ENCODE measurements around the gene DDX51. TPM values are rescaled to one million over a fixed set of nuclear protein-coding genes. Genes with fewer than 3 reads are reported as not detected.
"Not testable (repeated sequence)": the region's sequence is repeated elsewhere in the genome, so short reads cannot be mapped to it uniquely, and the experiment has no call there.

The DDX51 gene
- total RNA-seq, 1 experiment from 2014 or later: 16.2 TPM

DNA sequence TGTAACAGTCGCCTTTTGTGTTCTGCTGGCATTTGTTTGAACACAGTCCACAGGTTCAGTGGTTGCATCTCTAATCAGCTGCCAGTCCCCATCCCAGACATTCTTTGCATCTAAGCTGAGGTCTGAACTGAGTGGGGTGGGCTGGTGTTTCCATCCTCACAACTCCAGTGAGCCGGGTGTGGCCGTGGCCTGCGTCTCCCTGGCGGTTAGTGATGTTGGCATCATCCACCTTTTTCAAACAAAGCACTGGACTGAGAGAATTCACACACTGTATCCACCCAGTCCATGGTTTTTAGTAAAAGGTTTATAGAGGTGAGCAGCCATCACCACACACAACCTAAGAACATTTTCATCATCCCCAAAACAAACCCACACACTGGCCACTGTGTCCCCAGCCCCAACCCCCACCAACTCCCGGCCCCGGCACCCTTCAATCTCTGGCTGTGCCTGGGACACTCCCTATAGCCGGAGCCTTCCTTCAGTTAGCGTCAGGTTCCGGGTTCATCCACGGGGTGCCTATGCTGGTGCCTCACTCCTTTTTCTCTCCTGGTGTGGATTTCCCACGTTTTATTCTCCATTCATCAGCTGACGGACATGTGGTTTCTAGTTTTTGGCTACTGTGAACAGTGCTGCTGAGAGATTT lies 6.5 kb downstream of the DDX51 start:
- TF ChIP-seq EZH2 (IDR thresholded peaks at IDR 0.05; ENCODE audit: low read depth): no peak
- TF ChIP-seq, protein P1, sequence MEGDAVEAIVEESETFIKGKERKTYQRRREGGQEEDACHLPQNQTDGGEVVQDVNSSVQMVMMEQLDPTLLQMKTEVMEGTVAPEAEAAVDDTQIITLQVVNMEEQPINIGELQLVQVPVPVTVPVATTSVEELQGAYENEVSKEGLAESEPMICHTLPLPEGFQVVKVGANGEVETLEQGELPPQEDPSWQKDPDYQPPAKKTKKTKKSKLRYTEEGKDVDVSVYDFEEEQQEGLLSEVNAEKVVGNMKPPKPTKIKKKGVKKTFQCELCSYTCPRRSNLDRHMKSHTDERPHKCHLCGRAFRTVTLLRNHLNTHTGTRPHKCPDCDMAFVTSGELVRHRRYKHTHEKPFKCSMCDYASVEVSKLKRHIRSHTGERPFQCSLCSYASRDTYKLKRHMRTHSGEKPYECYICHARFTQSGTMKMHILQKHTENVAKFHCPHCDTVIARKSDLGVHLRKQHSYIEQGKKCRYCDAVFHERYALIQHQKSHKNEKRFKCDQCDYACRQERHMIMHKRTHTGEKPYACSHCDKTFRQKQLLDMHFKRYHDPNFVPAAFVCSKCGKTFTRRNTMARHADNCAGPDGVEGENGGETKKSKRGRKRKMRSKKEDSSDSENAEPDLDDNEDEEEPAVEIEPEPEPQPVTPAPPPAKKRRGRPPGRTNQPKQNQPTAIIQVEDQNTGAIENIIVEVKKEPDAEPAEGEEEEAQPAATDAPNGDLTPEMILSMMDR (conservative IDR thresholded peaks at IDR 0.05): no peak
- Histone ChIP-seq H3K9me3 (ENCODE audit: insufficient read depth, low read depth) (no peaks in the 10 kb centered on the region), H3F3A (ENCODE audit: insufficient read depth, low read depth) (peaks cover 5% of the 10 kb centered on the region; the same call in 1 of the 2 replicates), H3K27me3 (ENCODE audit: insufficient read depth, low read depth) (no peaks in the 10 kb centered on the region), H3K4me2 (no peak overlapping the region), H3K9me2 (ENCODE audit: insufficient read depth) (no peaks in the 10 kb centered on the region), H2AFZ (no peak overlapping the region), H3K36me3 (ENCODE audit: low read depth) (peaks cover 16% of the 10 kb centered on the region), H3K27ac (no peak overlapping the region), H4K20me1 (ENCODE audit: insufficient read depth) (0 out of 2 replicates have a peak, but pooled peaks cover 6% of the 10 kb centered on the region), H3K79me2 (ENCODE audit: low read depth) (peaks cover 4% of the 10 kb centered on the region), H3K4me3 (no peak overlapping the region), H3K4me1 (replicated peaks; ENCODE audit: insufficient read depth) (peaks cover under 1% of the 10 kb centered on the region; the same call in 1 of the 2 replicates)
- DNase-seq: no peak
- ChIA-PET POLR2A (ENCODE audit: unreplicated experiment) (no interaction called here), CTCF (no interaction called here)
- intact Hi-C loops (cut with micrococcal nuclease; ENCODE audit: unreplicated experiment): no loop called here
- no TSS peak for BruUV-seq (replicated peaks)

DNA sequence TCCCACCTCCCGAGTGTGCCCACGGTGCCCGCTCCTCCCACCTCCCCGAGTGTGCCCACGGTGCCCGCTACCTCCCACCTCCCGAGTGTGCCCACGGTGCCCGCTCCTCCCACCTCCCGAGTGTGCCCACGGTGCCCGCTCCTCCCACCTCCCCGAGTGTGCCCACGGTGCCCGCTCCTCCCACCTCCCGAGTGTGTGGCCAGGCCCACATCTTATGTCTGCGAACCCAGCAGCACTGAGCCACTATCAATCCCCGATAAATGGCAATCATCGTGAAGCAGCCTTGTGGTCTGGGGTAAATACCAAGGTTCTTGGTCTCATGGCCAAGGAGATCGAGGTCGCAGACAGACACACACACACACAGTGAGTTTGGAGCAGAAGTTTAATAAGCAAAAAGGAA lies 7.9 kb downstream of the DDX51 start:
- H3K36me3 ChIP-seq (ENCODE audit: low read depth); H3K27ac ChIP-seq; H3K9me3 ChIP-seq (ENCODE audit: insufficient read depth, low read depth); H3K4me2 ChIP-seq; H3K4me3 ChIP-seq; H2AFZ ChIP-seq; H3K4me1 ChIP-seq (replicated peaks; ENCODE audit: insufficient read depth); CTCF ChIA-PET; H3K9me2 ChIP-seq (ENCODE audit: insufficient read depth); H3K27me3 ChIP-seq (ENCODE audit: insufficient read depth, low read depth); H3K79me2 ChIP-seq (ENCODE audit: low read depth); H3F3A ChIP-seq (ENCODE audit: insufficient read depth, low read depth); POLR2A ChIA-PET (ENCODE audit: unreplicated experiment); DNase-seq; H4K20me1 ChIP-seq (ENCODE audit: insufficient read depth); BruUV-seq (replicated peaks); intact Hi-C loops (cut with micrococcal nuclease; ENCODE audit: unreplicated experiment): not testable (repeated sequence)

DNA sequence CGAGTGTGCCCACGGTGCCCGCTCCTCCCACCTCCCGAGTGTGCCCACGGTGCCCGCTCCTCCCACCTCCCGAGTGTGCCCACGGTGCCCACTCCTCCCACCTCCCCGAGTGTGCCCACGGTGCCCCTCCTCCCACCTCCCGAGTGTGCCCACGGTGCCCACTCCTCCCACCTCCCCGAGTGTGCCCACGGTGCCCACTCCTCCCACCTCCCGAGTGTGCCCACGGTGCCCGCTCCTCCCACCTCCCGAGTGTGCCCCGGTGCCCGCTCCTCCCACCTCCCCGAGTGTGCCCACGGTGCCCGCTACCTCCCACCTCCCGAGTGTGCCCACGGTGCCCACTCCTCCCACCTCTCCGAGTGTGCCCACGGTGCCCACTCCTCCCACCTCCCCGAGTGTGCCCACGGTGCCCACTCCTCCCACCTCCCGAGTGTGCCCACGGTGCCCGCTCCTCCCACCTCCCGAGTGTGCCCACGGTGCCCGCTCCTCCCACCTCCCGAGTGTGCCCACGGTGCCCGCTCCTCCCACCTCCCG lies 9.4 kb downstream of the DDX51 start:
- H3K36me3 ChIP-seq (ENCODE audit: low read depth); H3K4me3 ChIP-seq; H4K20me1 ChIP-seq (ENCODE audit: insufficient read depth); H3K4me2 ChIP-seq; H3K4me1 ChIP-seq (replicated peaks; ENCODE audit: insufficient read depth); intact Hi-C loops (cut with micrococcal nuclease; ENCODE audit: unreplicated experiment); H3F3A ChIP-seq (ENCODE audit: insufficient read depth, low read depth); H3K9me3 ChIP-seq (ENCODE audit: insufficient read depth, low read depth); H3K9me2 ChIP-seq (ENCODE audit: insufficient read depth); BruUV-seq (replicated peaks); H3K27ac ChIP-seq; H2AFZ ChIP-seq; H3K79me2 ChIP-seq (ENCODE audit: low read depth); DNase-seq; POLR2A ChIA-PET (ENCODE audit: unreplicated experiment); H3K27me3 ChIP-seq (ENCODE audit: insufficient read depth, low read depth): not testable (repeated sequence)
- CTCF ChIA-PET: interaction anchor here (0.6 kb wide), 1 partner anchor 422 kb away, joined by 5 read pairs; no protein-coding TSS in a partner anchor

DNA sequence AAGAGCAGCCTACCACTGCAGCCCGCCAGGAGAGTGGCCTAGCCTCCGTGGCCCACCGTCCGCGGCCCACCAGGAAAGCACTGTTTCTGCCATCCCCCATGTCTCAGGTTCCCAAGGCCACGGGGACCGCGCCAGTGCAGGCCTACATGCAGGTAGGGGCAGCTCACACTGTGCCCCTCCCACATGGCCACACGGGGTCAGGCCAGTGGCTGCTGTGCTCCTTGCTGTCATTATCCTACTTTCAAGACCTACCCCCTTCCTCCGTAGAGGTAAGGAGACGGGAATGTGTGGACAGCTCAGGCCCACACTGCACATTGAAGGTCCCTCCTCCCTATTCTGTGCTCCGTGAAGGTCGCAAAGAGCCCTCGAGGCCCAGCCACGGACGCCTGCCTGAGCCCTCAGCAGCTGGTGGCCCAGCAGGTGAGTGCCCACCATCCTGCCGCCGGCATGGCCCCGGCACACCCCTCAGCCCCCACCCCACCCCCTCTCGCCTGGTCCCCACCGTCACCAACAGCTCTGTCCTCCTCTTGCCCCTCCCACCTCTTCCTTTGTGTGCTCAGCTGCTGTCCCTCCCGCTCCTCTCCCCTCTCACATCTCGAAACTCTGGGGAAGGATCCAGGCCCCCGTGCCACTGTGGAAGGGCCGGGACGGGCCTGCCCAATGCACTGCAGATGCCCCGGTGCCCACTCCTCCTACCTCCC lies 10.0 kb downstream of the DDX51 start:
- H2AFZ ChIP-seq: no peak overlapping the region
- intact Hi-C loops (cut with micrococcal nuclease; ENCODE audit: unreplicated experiment): no loop called here
- peaks cover 5% of the 10 kb centered on the region; the same call in 1 of the 2 replicates for H3F3A ChIP-seq (ENCODE audit: insufficient read depth, low read depth)
- ChIA-PET POLR2A (ENCODE audit: unreplicated experiment) (no interaction called here), CTCF (interaction anchor here (0.6 kb wide), 1 partner anchor 422 kb away, joined by 5 read pairs; no protein-coding TSS in a partner anchor)
- no peaks in the 10 kb centered on the region for H3K9me2 ChIP-seq (ENCODE audit: insufficient read depth)
- no peaks in the 10 kb centered on the region for H3K9me3 ChIP-seq (ENCODE audit: insufficient read depth, low read depth)
- H3K4me2 ChIP-seq: no peak overlapping the region
- TF ChIP-seq, protein P1 (conservative IDR thresholded peaks at IDR 0.05): no peak
- 0 out of 2 replicates have a peak, but pooled peaks cover 5% of the 10 kb centered on the region for H4K20me1 ChIP-seq (ENCODE audit: insufficient read depth)
- DNase-seq: no peak
- no peaks in the 10 kb centered on the region for H3K79me2 ChIP-seq (ENCODE audit: low read depth)
- no peaks in the 10 kb centered on the region for H3K36me3 ChIP-seq (ENCODE audit: low read depth)
- no peak overlapping the region for H3K4me3 ChIP-seq
- no TSS peak for BruUV-seq (replicated peaks)
- no peaks in the 10 kb centered on the region for H3K4me1 ChIP-seq (replicated peaks; ENCODE audit: insufficient read depth)
- H3K27ac ChIP-seq: no peak overlapping the region
- no peaks in the 10 kb centered on the region for H3K27me3 ChIP-seq (ENCODE audit: insufficient read depth, low read depth)

Data from PC-9 (cell line).